ENCODE data around the gene SLC38A3. TPM values are rescaled to one million over a fixed set of nuclear protein-coding genes. Genes with fewer than 3 reads are reported as not detected.
A peak's percentile ranks its signal among the peaks of the same experiment; 100 is the strongest.

SLC38A3 gene
- total RNA-seq, 2 experiments from 2014 or later, result 0.22 TPM; not detected in 1

- no peak for TF ChIP-seq CTCF (IDR thresholded peaks at IDR 0.05)
- H3K4me1 Mint-ChIP-seq (ENCODE audit: low read depth), result peaks cover 38% of the 10 kb centered on the region
- no peaks in the 10 kb centered on the region for H3K9me3 Mint-ChIP-seq
- CTCF ChIA-PET, result interaction anchor here (1.5 to 14.8 kb wide), 5 partner anchors 7 to 30 kb away, joined by 3 to 239 read pairs (median 7); no protein-coding TSS in a partner anchor
- no peaks in the 10 kb centered on the region for H3K27me3 Mint-ChIP-seq
- peaks cover 21% of the 10 kb centered on the region for H3K36me3 Mint-ChIP-seq (ENCODE audit: low read depth)
- intact Hi-C loops (cut with micrococcal nuclease), result no loop called here
- DNase-seq, result peak; percentile 16
- peak overlapping the region; percentile 95 for H3K27ac Mint-ChIP-seq
- peak overlapping the region; percentile 91 for H3K4me3 Mint-ChIP-seq
- POLR2A ChIA-PET, result interaction anchor here (0.7 to 4.2 kb wide), 7 partner anchors 9 to 105 kb away, joined by 3 to 29 read pairs (median 3); partner anchors contain the start of genes HYAL3 and NAA80
- ATAC-seq, result no peak
These were observed 31.5 kb downstream of the SLC38A3 start for GRCh38 chr3:50236484-50237132.

- H3K36me3 Mint-ChIP-seq (ENCODE audit: low read depth), result peaks cover 21% of the 10 kb centered on the region
- POLR2A ChIA-PET, result interaction anchor here (0.7 to 4.2 kb wide), 9 partner anchors 10 to 122 kb away, joined by 3 to 29 read pairs (median 3); partner anchors contain the start of genes HYAL3 and NAA80
- H3K4me1 Mint-ChIP-seq (ENCODE audit: low read depth), result peaks cover 43% of the 10 kb centered on the region
- H3K27ac Mint-ChIP-seq, result peak overlapping the region; percentile 95
- ATAC-seq (no peak), DNase-seq (peak; percentile 62)
- no peaks in the 10 kb centered on the region for H3K27me3 Mint-ChIP-seq
- TF ChIP-seq CTCF (IDR thresholded peaks at IDR 0.05), result no peak
- peak overlapping the region; percentile 91 for H3K4me3 Mint-ChIP-seq
- intact Hi-C loops (cut with micrococcal nuclease), result no loop called here
- no peaks in the 10 kb centered on the region for H3K9me3 Mint-ChIP-seq
- CTCF ChIA-PET, result interaction anchor here (0.8 to 14.8 kb wide), 5 partner anchors 6 to 43 kb away, joined by 3 to 239 read pairs (median 4); no protein-coding TSS in a partner anchor
These were observed 32.1 kb downstream of the SLC38A3 start for GRCh38 chr3:50237133-50237651.

- Mint-ChIP-seq H3K9me3 (no peaks in the 10 kb centered on the region), H3K27ac (peak overlapping the region; percentile 95), H3K4me3 (peak overlapping the region; percentile 91), H3K27me3 (no peaks in the 10 kb centered on the region), H3K36me3 (ENCODE audit: low read depth) (peaks cover 21% of the 10 kb centered on the region), H3K4me1 (ENCODE audit: low read depth) (peaks cover 51% of the 10 kb centered on the region)
- ATAC-seq (peak; percentile 47), DNase-seq (peak; percentile 96)
- TF ChIP-seq CTCF (IDR thresholded peaks at IDR 0.05), result no peak
- intact Hi-C loops (cut with micrococcal nuclease), result no loop called here
- CTCF ChIA-PET, result interaction anchor here (0.8 to 14.8 kb wide), 4 partner anchors 6 to 44 kb away, joined by 3 to 239 read pairs (median 20); no protein-coding TSS in a partner anchor
- POLR2A ChIA-PET, result interaction anchor here (0.7 to 4.2 kb wide), 8 partner anchors 9 to 122 kb away, joined by 3 to 29 read pairs (median 4); no protein-coding TSS in a partner anchor
These were observed 32.9 kb downstream of the SLC38A3 start for GRCh38 chr3:50237754-50238548.

GRCh38 chr3:50238549-50239026 lies 33.5 kb downstream of the SLC38A3 start:
- H3K27ac Mint-ChIP-seq, result peak overlapping the region; percentile 95
- H3K36me3 Mint-ChIP-seq (ENCODE audit: low read depth), result peaks cover 23% of the 10 kb centered on the region
- TF ChIP-seq CTCF (IDR thresholded peaks at IDR 0.05), result no peak
- no peaks in the 10 kb centered on the region for H3K9me3 Mint-ChIP-seq
- POLR2A ChIA-PET, result interaction anchor here (0.7 to 4.2 kb wide), 4 partner anchors 9 to 53 kb away, joined by 3 to 29 read pairs (median 4); no protein-coding TSS in a partner anchor
- H3K4me3 Mint-ChIP-seq, result peak overlapping the region; percentile 91
- ATAC-seq (no peak), DNase-seq (peak; percentile 19)
- peaks cover 56% of the 10 kb centered on the region for H3K4me1 Mint-ChIP-seq (ENCODE audit: low read depth)
- intact Hi-C loops (cut with micrococcal nuclease), result no loop called here
- H3K27me3 Mint-ChIP-seq, result no peaks in the 10 kb centered on the region
- CTCF ChIA-PET, result interaction anchor here (1.3 to 14.8 kb wide), 3 partner anchors 5 to 31 kb away, joined by 3 to 239 read pairs (median 36); no protein-coding TSS in a partner anchor

Measured in activated CD8-positive, alpha-beta T cell treated with anti-CD3 and anti-CD28 coated beads for 36 hours (primary cell).